GM12878 (cell line): ENCODE results near the gene DNAH3.

Source experiments
- ASH2L ChIP-seq: fragments of 300-600, 200-600 bp; sonication (generic); IDR thresholded peaks from 2 replicates; pipeline ENCODE4 v1.6.1; 2017; ENCODE audit warnings: low read depth, mild to moderate bottlenecking, borderline replicate concordance
- BRCA1 ChIP-seq: IDR thresholded peaks from 2 replicates; pipeline ENCODE4 v1.6.1; 2011; ENCODE audit warnings: low read depth, low read length, improper control_type of control experiment
- EZH2 ChIP-seq: IDR thresholded peaks from 2 replicates; pipeline ENCODE4 v1.6.1; 2012; ENCODE audit warnings: low read depth, mild to moderate bottlenecking, control low read depth, inconsistent platforms, low read length, borderline replicate concordance; ENCODE audit not compliant: control insufficient read depth
- MYB ChIP-seq: fragments of 150-350 bp; IDR thresholded peaks from 2 replicates; pipeline ENCODE4 v1.6.1; 2014; ENCODE audit warnings: mild to moderate bottlenecking, low read depth, low read length, borderline replicate concordance
- MYC ChIP-seq: IDR thresholded peaks from 2 replicates; pipeline ENCODE4 v1.6.1; 2011; ENCODE audit warnings: mild to moderate bottlenecking, low read length, moderate library complexity, inconsistent platforms; ENCODE audit not compliant: insufficient read depth, insufficient replicate concordance, insufficient read length, severe bottlenecking
- TF ChIP-seq, protein P1 (sequence below): fragments of 450-650 bp; formaldehyde crosslinking; IDR thresholded peaks from 2 replicates; pipeline ENCODE4 v1.4.0; 2020; ENCODE audit warnings: mild to moderate bottlenecking, moderate library complexity
- TF ChIP-seq, protein P2 (sequence below): IDR thresholded peaks from 2 replicates; pipeline ENCODE4 v1.6.1; 2011; ENCODE audit warnings: low read depth, mild to moderate bottlenecking, low read length, moderate library complexity, borderline replicate concordance; ENCODE audit errors: extremely low read depth
- TF ChIP-seq, protein P3 (sequence below): IDR thresholded peaks from 2 replicates; pipeline ENCODE4 v1.6.1; 2011; ENCODE audit warnings: borderline replicate concordance, low read depth, mild to moderate bottlenecking, moderate library complexity, low read length; ENCODE audit not compliant: insufficient read depth, poor library complexity, severe bottlenecking
- TF ChIP-seq, protein P4 (sequence below), 3 experiments: IDR thresholded peaks in 2 of 3; conservative IDR thresholded peaks in 1 of 3; 2 replicates each; pipeline ENCODE4 v1.5.1; 2011; ENCODE audit warnings: low read depth in 3 of 3, low read length in 3 of 3, mild to moderate bottlenecking in 3 of 3, control low read depth in 2 of 3, moderate library complexity in 2 of 3, inconsistent platforms in 1 of 3, mixed read lengths in 1 of 3; ENCODE audit not compliant: control insufficient read depth in 2 of 3, insufficient read depth in 1 of 3; ENCODE audit errors: extremely low read depth in 1 of 3

DNA sequence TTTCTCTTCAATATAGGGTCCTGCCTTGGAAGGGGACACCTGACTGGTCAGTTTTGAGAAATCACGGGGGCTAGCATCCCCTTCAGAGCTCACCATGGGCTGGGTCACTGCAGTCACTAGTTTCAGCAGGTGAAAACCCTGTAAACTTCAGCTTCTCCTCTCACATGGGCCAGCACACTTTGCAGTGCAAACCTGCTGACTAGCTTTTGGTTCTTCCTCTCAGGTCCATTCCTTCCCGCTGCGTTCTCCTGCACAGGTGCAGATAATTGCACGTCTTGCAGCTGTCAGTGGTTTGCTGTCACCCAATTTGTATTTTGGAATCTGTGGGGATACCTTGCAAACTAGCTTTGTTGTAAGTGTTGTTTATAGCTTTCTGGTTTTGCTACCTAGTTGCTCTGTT, 154.9 kb downstream of the DNAH3 start:
- TF ChIP-seq, protein P1, sequence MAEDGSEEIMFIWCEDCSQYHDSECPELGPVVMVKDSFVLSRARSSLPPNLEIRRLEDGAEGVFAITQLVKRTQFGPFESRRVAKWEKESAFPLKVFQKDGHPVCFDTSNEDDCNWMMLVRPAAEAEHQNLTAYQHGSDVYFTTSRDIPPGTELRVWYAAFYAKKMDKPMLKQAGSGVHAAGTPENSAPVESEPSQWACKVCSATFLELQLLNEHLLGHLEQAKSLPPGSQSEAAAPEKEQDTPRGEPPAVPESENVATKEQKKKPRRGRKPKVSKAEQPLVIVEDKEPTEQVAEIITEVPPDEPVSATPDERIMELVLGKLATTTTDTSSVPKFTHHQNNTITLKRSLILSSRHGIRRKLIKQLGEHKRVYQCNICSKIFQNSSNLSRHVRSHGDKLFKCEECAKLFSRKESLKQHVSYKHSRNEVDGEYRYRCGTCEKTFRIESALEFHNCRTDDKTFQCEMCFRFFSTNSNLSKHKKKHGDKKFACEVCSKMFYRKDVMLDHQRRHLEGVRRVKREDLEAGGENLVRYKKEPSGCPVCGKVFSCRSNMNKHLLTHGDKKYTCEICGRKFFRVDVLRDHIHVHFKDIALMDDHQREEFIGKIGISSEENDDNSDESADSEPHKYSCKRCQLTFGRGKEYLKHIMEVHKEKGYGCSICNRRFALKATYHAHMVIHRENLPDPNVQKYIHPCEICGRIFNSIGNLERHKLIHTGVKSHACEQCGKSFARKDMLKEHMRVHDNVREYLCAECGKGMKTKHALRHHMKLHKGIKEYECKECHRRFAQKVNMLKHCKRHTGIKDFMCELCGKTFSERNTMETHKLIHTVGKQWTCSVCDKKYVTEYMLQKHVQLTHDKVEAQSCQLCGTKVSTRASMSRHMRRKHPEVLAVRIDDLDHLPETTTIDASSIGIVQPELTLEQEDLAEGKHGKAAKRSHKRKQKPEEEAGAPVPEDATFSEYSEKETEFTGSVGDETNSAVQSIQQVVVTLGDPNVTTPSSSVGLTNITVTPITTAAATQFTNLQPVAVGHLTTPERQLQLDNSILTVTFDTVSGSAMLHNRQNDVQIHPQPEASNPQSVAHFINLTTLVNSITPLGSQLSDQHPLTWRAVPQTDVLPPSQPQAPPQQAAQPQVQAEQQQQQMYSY (CRISPR knock-in tag), result no peak
- TF ChIP-seq, protein P2, sequence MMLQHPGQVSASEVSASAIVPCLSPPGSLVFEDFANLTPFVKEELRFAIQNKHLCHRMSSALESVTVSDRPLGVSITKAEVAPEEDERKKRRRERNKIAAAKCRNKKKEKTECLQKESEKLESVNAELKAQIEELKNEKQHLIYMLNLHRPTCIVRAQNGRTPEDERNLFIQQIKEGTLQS, result no peak
- TF ChIP-seq MYB, result no peak
- TF ChIP-seq EZH2, result no peak
- TF ChIP-seq MYC, result no peak
- TF ChIP-seq, protein P3, sequence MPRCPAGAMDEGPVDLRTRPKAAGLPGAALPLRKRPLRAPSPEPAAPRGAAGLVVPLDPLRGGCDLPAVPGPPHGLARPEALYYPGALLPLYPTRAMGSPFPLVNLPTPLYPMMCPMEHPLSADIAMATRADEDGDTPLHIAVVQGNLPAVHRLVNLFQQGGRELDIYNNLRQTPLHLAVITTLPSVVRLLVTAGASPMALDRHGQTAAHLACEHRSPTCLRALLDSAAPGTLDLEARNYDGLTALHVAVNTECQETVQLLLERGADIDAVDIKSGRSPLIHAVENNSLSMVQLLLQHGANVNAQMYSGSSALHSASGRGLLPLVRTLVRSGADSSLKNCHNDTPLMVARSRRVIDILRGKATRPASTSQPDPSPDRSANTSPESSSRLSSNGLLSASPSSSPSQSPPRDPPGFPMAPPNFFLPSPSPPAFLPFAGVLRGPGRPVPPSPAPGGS, result no peak
- TF ChIP-seq ASH2L, result no peak
- TF ChIP-seq, protein P4, sequence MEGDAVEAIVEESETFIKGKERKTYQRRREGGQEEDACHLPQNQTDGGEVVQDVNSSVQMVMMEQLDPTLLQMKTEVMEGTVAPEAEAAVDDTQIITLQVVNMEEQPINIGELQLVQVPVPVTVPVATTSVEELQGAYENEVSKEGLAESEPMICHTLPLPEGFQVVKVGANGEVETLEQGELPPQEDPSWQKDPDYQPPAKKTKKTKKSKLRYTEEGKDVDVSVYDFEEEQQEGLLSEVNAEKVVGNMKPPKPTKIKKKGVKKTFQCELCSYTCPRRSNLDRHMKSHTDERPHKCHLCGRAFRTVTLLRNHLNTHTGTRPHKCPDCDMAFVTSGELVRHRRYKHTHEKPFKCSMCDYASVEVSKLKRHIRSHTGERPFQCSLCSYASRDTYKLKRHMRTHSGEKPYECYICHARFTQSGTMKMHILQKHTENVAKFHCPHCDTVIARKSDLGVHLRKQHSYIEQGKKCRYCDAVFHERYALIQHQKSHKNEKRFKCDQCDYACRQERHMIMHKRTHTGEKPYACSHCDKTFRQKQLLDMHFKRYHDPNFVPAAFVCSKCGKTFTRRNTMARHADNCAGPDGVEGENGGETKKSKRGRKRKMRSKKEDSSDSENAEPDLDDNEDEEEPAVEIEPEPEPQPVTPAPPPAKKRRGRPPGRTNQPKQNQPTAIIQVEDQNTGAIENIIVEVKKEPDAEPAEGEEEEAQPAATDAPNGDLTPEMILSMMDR (IDR thresholded peaks at IDR 0.05 in 2 of 3, conservative IDR thresholded peaks at IDR 0.05 in 1 of 3; ENCODE audit: control insufficient read depth in 2 of 3, extremely low read depth in 1 of 3, insufficient read depth in 1 of 3, low read depth in 3 of 3, low read length in 3 of 3), result no peak
- TF ChIP-seq BRCA1, result no peak
